ENCODE data around the gene GALNT9.

Gene GALNT9

GRCh38 chr12:132168311-132169031 lies 160.9 kb downstream of the GALNT9 start:
- no peak for DNase-seq (ENCODE audit: low read depth)

- DNase-seq (ENCODE audit: low read depth): no peak
Observed at GRCh38 chr12:132167611-132168310, 161.6 kb downstream of the GALNT9 start.

- DNase-seq (ENCODE audit: low read depth): no peak
Observed at GRCh38 chr12:132166801-132167591, 162.4 kb downstream of the GALNT9 start.

- no peak for DNase-seq (ENCODE audit: low read depth)
Observed at GRCh38 chr12:132166093-132166492, 163.3 kb downstream of the GALNT9 start.

GRCh38 chr12:132165584-132165983 lies 163.8 kb downstream of the GALNT9 start:
- no peak for DNase-seq (ENCODE audit: low read depth)

GRCh38 chr12:132164426-132164825 lies 165.0 kb downstream of the GALNT9 start:
- no peak for DNase-seq (ENCODE audit: low read depth)

GRCh38 chr12:132163911-132164288 lies 165.5 kb downstream of the GALNT9 start:
- DNase-seq (ENCODE audit: low read depth): no peak

- no peak for DNase-seq (ENCODE audit: low read depth)
Observed at GRCh38 chr12:132163041-132163910, 166.1 kb downstream of the GALNT9 start.

GRCh38 chr12:132162508-132163031 lies 166.8 kb downstream of the GALNT9 start:
- DNase-seq (ENCODE audit: low read depth): no peak

- no peak for DNase-seq (ENCODE audit: low read depth)
Observed at GRCh38 chr12:132161796-132162507, 167.4 kb downstream of the GALNT9 start.

GRCh38 chr12:132161036-132161781 lies 168.2 kb downstream of the GALNT9 start:
- DNase-seq (ENCODE audit: low read depth): no peak

GRCh38 chr12:132160601-132161035 lies 168.8 kb downstream of the GALNT9 start:
- DNase-seq (ENCODE audit: low read depth): no peak

- DNase-seq (ENCODE audit: low read depth): no peak
Observed at GRCh38 chr12:132160016-132160415, 169.4 kb downstream of the GALNT9 start.

GRCh38 chr12:132159555-132160003 lies 169.8 kb downstream of the GALNT9 start:
- no peak for DNase-seq (ENCODE audit: low read depth)

GRCh38 chr12:132158677-132159554 lies 170.5 kb downstream of the GALNT9 start:
- DNase-seq (ENCODE audit: low read depth): no peak

- no peak for DNase-seq (ENCODE audit: low read depth)
Observed at GRCh38 chr12:132157733-132158409, 171.5 kb downstream of the GALNT9 start.

- no peak for DNase-seq (ENCODE audit: low read depth)
Observed at GRCh38 chr12:132156573-132157325, 172.6 kb downstream of the GALNT9 start.
